Central memory CD8-positive, alpha-beta T cell (primary cell): ENCODE results near the gene MIB1.
A peak's percentile ranks its signal among the peaks of the same experiment; 100 is the strongest.
"Not testable (repeated sequence)": the region's sequence is repeated elsewhere in the genome, so short reads cannot be mapped to it uniquely, and the experiment has no call there.

Source experiments
- ATAC-seq: fragments of 150-1000 bp; cut with Tn5 transposase; replicated peaks from 2 replicates; pipeline ENCODE4 v1.10.0; 2022; ENCODE audit warnings: mild to moderate bottlenecking, moderate FRiP score, moderate number of reproducible peaks; ENCODE audit not compliant: poor library complexity, severe bottlenecking; ENCODE audit errors: extremely low read depth
- DNase-seq, 2 donors: peaks; one replicate each; pipeline ENCODE4 v3.0.0; 2021; ENCODE audit warnings: low spot score in 2 of 2
- H3K27ac Mint-ChIP-seq: one replicate; pipeline ENCODE4 v1.8.0; 2022; ENCODE audit warnings: low read depth, mild to moderate bottlenecking, moderate library complexity, mixed read lengths
- H3K27me3 Mint-ChIP-seq: one replicate; pipeline ENCODE4 v1.8.0; 2022; ENCODE audit warnings: mixed read lengths
- H3K36me3 Mint-ChIP-seq: one replicate; pipeline ENCODE4 v1.8.0; 2022; ENCODE audit warnings: mild to moderate bottlenecking, moderate library complexity, mixed read lengths; ENCODE audit not compliant: insufficient read depth
- H3K4me1 Mint-ChIP-seq: one replicate; pipeline ENCODE4 v1.8.0; 2022; ENCODE audit warnings: mixed read lengths
- H3K4me3 Mint-ChIP-seq: one replicate; pipeline ENCODE4 v1.8.0; 2022; ENCODE audit warnings: mild to moderate bottlenecking, moderate library complexity, mixed read lengths
- H3K9me3 Mint-ChIP-seq: one replicate; pipeline ENCODE4 v1.8.0; 2022; ENCODE audit warnings: mixed read lengths

Gene MIB1

GRCh38 chr18:21727702-21728101 lies 12.9 kb upstream of the MIB1 start:
- no peaks in the 10 kb centered on the region for H3K27me3 Mint-ChIP-seq
- no peak overlapping the region for H3K4me3 Mint-ChIP-seq
- no peak for DNase-seq
- H3K4me1 Mint-ChIP-seq: no peaks in the 10 kb centered on the region
- ATAC-seq: no peak
- H3K36me3 Mint-ChIP-seq: peaks cover 2% of the 10 kb centered on the region
- H3K9me3 Mint-ChIP-seq: no peaks in the 10 kb centered on the region
- H3K27ac Mint-ChIP-seq: no peak overlapping the region

- no peak for ATAC-seq
- Mint-ChIP-seq H3K27me3 (no peaks in the 10 kb centered on the region), H3K4me3 (no peak overlapping the region), H3K4me1 (no peaks in the 10 kb centered on the region), H3K9me3 (no peaks in the 10 kb centered on the region), H3K27ac (no peak overlapping the region), H3K36me3 (no peaks in the 10 kb centered on the region)
- no peak for DNase-seq
Measured at GRCh38 chr18:21733011-21733410, 7.6 kb upstream of the MIB1 start.

GRCh38 chr18:21735452-21736015 lies 5.1 kb upstream of the MIB1 start:
- peak overlapping the region; percentile 0 for H3K27ac Mint-ChIP-seq
- ATAC-seq (no peak), DNase-seq (peak; percentile 19 to 31)
- no peaks in the 10 kb centered on the region for H3K27me3 Mint-ChIP-seq
- peaks cover 8% of the 10 kb centered on the region for H3K4me1 Mint-ChIP-seq
- no peaks in the 10 kb centered on the region for H3K9me3 Mint-ChIP-seq
- H3K4me3 Mint-ChIP-seq: no peak overlapping the region
- peaks cover 3% of the 10 kb centered on the region for H3K36me3 Mint-ChIP-seq

- not testable (repeated sequence) for H3K4me3 Mint-ChIP-seq, DNase-seq, H3K9me3 Mint-ChIP-seq, H3K36me3 Mint-ChIP-seq, ATAC-seq, H3K27me3 Mint-ChIP-seq, H3K27ac Mint-ChIP-seq
- H3K4me1 Mint-ChIP-seq: peaks cover 10% of the 10 kb centered on the region
Measured at GRCh38 chr18:21736926-21737325, 3.7 kb upstream of the MIB1 start.

GRCh38 chr18:21739604-21740537 lies 721 bp upstream of the MIB1 start:
- peak overlapping the region; percentile 91 for H3K4me3 Mint-ChIP-seq
- H3K27me3 Mint-ChIP-seq: no peaks in the 10 kb centered on the region
- H3K4me1 Mint-ChIP-seq: peaks cover 33% of the 10 kb centered on the region
- H3K27ac Mint-ChIP-seq: peak overlapping the region; percentile 95
- no peaks in the 10 kb centered on the region for H3K9me3 Mint-ChIP-seq
- DNase-seq: no peak
- peaks cover 8% of the 10 kb centered on the region for H3K36me3 Mint-ChIP-seq
- ATAC-seq: peak; percentile 2

GRCh38 chr18:21741312-21741561 lies 645 bp downstream of the MIB1 start:
- Mint-ChIP-seq H3K4me1 (peaks cover 44% of the 10 kb centered on the region), H3K36me3 (peaks cover 8% of the 10 kb centered on the region), H3K4me3 (peak overlapping the region; percentile 81), H3K27ac (no peak overlapping the region), H3K27me3 (no peaks in the 10 kb centered on the region), H3K9me3 (no peaks in the 10 kb centered on the region)
- DNase-seq (no peak), ATAC-seq (peak; percentile 31)

- ATAC-seq: no peak
Measured at GRCh38 chr18:21741562-21742314, 1.1 kb downstream of the MIB1 start.

GRCh38 chr18:21742315-21742687 lies 1.7 kb downstream of the MIB1 start:
- DNase-seq: no peak
- Mint-ChIP-seq H3K4me1 (peaks cover 54% of the 10 kb centered on the region), H3K9me3 (no peaks in the 10 kb centered on the region), H3K27ac (peak overlapping the region; percentile 75), H3K27me3 (no peaks in the 10 kb centered on the region), H3K4me3 (peak overlapping the region; percentile 81), H3K36me3 (peaks cover 8% of the 10 kb centered on the region)
- ATAC-seq: no peak

More at GRCh38 chr18:21741562-21742314, 1.1 kb downstream of the MIB1 start:
- peaks cover 49% of the 10 kb centered on the region for H3K4me1 Mint-ChIP-seq
- peak overlapping the region; percentile 81 for H3K4me3 Mint-ChIP-seq
- H3K36me3 Mint-ChIP-seq: peaks cover 8% of the 10 kb centered on the region
- peak overlapping the region; percentile 75 for H3K27ac Mint-ChIP-seq
- H3K9me3 Mint-ChIP-seq: no peaks in the 10 kb centered on the region
- no peak for DNase-seq
- no peaks in the 10 kb centered on the region for H3K27me3 Mint-ChIP-seq

GRCh38 chr18:21743166-21743832 lies 2.7 kb downstream of the MIB1 start:
- ATAC-seq (no peak), DNase-seq (no peak)
- H3K4me1 Mint-ChIP-seq: peaks cover 64% of the 10 kb centered on the region
- H3K36me3 Mint-ChIP-seq: peaks cover 8% of the 10 kb centered on the region
- H3K4me3 Mint-ChIP-seq: peak overlapping the region; percentile 33
- H3K9me3 Mint-ChIP-seq: no peaks in the 10 kb centered on the region
- peak overlapping the region; percentile 41 for H3K27ac Mint-ChIP-seq
- H3K27me3 Mint-ChIP-seq: no peaks in the 10 kb centered on the region

- no peak for ATAC-seq
- Mint-ChIP-seq H3K27me3 (no peaks in the 10 kb centered on the region), H3K4me1 (peaks cover 62% of the 10 kb centered on the region), H3K36me3 (peaks cover 6% of the 10 kb centered on the region), H3K27ac (no peak overlapping the region), H3K4me3 (no peak overlapping the region), H3K9me3 (no peaks in the 10 kb centered on the region)
- no peak for DNase-seq
Measured at GRCh38 chr18:21745231-21745630, 4.6 kb downstream of the MIB1 start.

GRCh38 chr18:21747268-21747667 lies 6.7 kb downstream of the MIB1 start:
- peaks cover 4% of the 10 kb centered on the region for H3K36me3 Mint-ChIP-seq
- DNase-seq (no peak), ATAC-seq (no peak)
- H3K9me3 Mint-ChIP-seq: no peaks in the 10 kb centered on the region
- peaks cover 59% of the 10 kb centered on the region for H3K4me1 Mint-ChIP-seq
- no peak overlapping the region for H3K4me3 Mint-ChIP-seq
- H3K27ac Mint-ChIP-seq: peak overlapping the region; percentile 9
- H3K27me3 Mint-ChIP-seq: no peaks in the 10 kb centered on the region
